Neural cell (in vitro differentiated cells): ENCODE results near the gene ALX1.

ENCODE experiments used
- EP300 ChIP-seq: fragments of 450-650 bp; conservative IDR thresholded peaks from 2 replicates; pipeline ENCODE4 v1.6.1; 2014; ENCODE audit warnings: antibody characterized with exemption, mild to moderate bottlenecking, moderate library complexity; ENCODE audit not compliant: poor library complexity, severe bottlenecking
- EZH2 ChIP-seq: fragments of 200-600, 300-800 bp; shearing (Covaris generic), sonication (generic); IDR thresholded peaks from 2 replicates; pipeline ENCODE4 v1.6.1; 2014; ENCODE audit warnings: antibody characterized with exemption, low read length, borderline replicate concordance, mild to moderate bottlenecking; ENCODE audit not compliant: insufficient read depth, poor library complexity, severe bottlenecking
- POLR2AphosphoS5 ChIP-seq: IDR thresholded peaks from 2 replicates; pipeline ENCODE4 v1.6.1; 2012
- SMC3 ChIP-seq: fragments of 450-650 bp; conservative IDR thresholded peaks from 2 replicates; pipeline ENCODE4 v1.6.1; 2014; ENCODE audit warnings: antibody characterized with exemption, mild to moderate bottlenecking, moderate library complexity; ENCODE audit not compliant: poor library complexity
- TF ChIP-seq, protein P1 (sequence below): fragments of 450-650 bp; IDR thresholded peaks from 2 replicates; pipeline ENCODE4 v1.5.1; 2014; ENCODE audit warnings: antibody characterized with exemption, mild to moderate bottlenecking, moderate library complexity; ENCODE audit not compliant: poor library complexity, severe bottlenecking
- TF ChIP-seq, protein P2 (sequence below): IDR thresholded peaks from 2 replicates; pipeline ENCODE4 v1.6.1; 2012; ENCODE audit warnings: borderline replicate concordance

DNA sequence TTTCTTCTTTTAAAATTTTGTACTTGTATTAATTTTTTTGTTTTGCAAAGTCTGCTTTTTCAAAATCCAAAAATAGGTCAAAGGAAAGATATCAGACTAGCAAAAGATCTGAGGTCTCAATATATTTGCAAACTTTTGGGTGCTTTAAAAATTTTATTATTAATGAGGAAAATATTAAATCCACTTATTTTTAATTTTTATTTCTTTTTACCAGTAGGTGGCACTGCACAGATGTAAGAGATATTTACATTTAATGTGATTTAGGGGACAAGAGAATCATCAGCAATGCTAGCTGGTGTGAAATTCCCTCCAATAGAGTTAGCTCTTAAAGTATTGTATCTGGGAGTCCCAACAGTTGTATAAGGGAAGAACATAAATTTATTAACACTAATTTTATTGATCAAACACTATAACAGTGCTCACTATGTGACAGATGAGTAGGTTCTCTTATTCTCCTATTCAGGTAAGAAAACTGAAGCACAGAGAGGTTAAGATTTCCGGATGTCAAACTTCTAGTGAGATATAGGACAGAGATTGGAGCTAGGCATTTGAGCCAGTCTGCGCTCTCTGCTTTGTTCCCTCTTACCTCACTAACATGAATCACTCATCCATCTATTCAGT lies 30.5 kb downstream of the ALX1 start:
- TF ChIP-seq, protein P1, sequence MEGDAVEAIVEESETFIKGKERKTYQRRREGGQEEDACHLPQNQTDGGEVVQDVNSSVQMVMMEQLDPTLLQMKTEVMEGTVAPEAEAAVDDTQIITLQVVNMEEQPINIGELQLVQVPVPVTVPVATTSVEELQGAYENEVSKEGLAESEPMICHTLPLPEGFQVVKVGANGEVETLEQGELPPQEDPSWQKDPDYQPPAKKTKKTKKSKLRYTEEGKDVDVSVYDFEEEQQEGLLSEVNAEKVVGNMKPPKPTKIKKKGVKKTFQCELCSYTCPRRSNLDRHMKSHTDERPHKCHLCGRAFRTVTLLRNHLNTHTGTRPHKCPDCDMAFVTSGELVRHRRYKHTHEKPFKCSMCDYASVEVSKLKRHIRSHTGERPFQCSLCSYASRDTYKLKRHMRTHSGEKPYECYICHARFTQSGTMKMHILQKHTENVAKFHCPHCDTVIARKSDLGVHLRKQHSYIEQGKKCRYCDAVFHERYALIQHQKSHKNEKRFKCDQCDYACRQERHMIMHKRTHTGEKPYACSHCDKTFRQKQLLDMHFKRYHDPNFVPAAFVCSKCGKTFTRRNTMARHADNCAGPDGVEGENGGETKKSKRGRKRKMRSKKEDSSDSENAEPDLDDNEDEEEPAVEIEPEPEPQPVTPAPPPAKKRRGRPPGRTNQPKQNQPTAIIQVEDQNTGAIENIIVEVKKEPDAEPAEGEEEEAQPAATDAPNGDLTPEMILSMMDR, result peak; percentile 41
- TF ChIP-seq EZH2, result no peak
- TF ChIP-seq POLR2AphosphoS5, result no peak
- no peak for TF ChIP-seq EP300
- TF ChIP-seq SMC3, result no peak
- TF ChIP-seq, protein P2, sequence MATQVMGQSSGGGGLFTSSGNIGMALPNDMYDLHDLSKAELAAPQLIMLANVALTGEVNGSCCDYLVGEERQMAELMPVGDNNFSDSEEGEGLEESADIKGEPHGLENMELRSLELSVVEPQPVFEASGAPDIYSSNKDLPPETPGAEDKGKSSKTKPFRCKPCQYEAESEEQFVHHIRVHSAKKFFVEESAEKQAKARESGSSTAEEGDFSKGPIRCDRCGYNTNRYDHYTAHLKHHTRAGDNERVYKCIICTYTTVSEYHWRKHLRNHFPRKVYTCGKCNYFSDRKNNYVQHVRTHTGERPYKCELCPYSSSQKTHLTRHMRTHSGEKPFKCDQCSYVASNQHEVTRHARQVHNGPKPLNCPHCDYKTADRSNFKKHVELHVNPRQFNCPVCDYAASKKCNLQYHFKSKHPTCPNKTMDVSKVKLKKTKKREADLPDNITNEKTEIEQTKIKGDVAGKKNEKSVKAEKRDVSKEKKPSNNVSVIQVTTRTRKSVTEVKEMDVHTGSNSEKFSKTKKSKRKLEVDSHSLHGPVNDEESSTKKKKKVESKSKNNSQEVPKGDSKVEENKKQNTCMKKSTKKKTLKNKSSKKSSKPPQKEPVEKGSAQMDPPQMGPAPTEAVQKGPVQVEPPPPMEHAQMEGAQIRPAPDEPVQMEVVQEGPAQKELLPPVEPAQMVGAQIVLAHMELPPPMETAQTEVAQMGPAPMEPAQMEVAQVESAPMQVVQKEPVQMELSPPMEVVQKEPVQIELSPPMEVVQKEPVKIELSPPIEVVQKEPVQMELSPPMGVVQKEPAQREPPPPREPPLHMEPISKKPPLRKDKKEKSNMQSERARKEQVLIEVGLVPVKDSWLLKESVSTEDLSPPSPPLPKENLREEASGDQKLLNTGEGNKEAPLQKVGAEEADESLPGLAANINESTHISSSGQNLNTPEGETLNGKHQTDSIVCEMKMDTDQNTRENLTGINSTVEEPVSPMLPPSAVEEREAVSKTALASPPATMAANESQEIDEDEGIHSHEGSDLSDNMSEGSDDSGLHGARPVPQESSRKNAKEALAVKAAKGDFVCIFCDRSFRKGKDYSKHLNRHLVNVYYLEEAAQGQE, result no peak
